Muscle layer of duodenum (tissue), 2 donors: ENCODE measurements around the gene PNCK.

Experiments used
- H3K27ac ChIP-seq: one replicate; pipeline ENCODE4 v1.7.0; 2013; ENCODE audit warnings: mild to moderate bottlenecking, low read length
- H3K27me3 ChIP-seq: one replicate; pipeline ENCODE4 v1.7.0; 2013; ENCODE audit warnings: low read depth, mild to moderate bottlenecking, control low read depth, low read length
- H3K36me3 ChIP-seq, 2 donors: one replicate each; pipeline ENCODE4 v1.7.0; 2013; ENCODE audit warnings: low read length in 2 of 2, control low read depth in 1 of 2, mild to moderate bottlenecking in 1 of 2; ENCODE audit not compliant: insufficient read depth in 2 of 2, control insufficient read depth in 1 of 2
- H3K4me1 ChIP-seq, 2 donors: one replicate each; pipeline ENCODE4 v1.7.0; 2013; ENCODE audit warnings: low read length in 2 of 2, mild to moderate bottlenecking in 2 of 2, control low read depth in 1 of 2, moderate library complexity in 1 of 2; ENCODE audit not compliant: insufficient read depth in 2 of 2, control insufficient read depth in 1 of 2
- H3K4me3 ChIP-seq, 2 donors: one replicate each; pipeline ENCODE4 v1.7.0; 2013; ENCODE audit warnings: low read length in 2 of 2, low read depth in 1 of 2, mild to moderate bottlenecking in 1 of 2
- H3K9me3 ChIP-seq, 2 donors: one replicate each; pipeline ENCODE4 v1.7.0; 2013; ENCODE audit warnings: low read length in 2 of 2, control low read depth in 1 of 2, mild to moderate bottlenecking in 1 of 2; ENCODE audit not compliant: control insufficient read depth in 1 of 2
- donor health status: healthy.

The PNCK gene

DNA sequence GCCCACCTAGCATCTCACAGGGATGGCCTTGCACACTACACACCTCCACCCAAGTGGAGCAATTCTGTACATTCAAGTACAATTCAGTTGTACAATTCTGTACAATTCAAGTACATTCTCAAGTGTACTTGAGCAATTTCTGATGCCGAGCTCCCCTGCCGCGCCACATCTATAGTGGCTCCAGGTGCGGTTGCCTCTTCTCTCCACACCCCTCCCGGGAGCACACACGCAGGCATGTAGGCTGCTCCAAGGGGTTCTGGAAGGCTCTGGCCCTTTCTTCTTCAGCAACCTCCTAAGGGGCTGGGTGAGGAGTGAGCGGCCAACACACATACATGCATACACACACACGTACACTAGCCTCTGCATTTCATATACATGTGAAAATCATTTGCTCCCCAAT is 45.5 kb downstream of the PNCK start:
- Histone ChIP-seq H3K27ac (no peak overlapping the region), H3K36me3 (no peaks in the 10 kb centered on the region), H3K4me3 (no peak overlapping the region), H3K4me1 (no peaks in the 10 kb centered on the region), H3K9me3 (no peaks in the 10 kb centered on the region), H3K27me3 (no peaks in the 10 kb centered on the region)

DNA sequence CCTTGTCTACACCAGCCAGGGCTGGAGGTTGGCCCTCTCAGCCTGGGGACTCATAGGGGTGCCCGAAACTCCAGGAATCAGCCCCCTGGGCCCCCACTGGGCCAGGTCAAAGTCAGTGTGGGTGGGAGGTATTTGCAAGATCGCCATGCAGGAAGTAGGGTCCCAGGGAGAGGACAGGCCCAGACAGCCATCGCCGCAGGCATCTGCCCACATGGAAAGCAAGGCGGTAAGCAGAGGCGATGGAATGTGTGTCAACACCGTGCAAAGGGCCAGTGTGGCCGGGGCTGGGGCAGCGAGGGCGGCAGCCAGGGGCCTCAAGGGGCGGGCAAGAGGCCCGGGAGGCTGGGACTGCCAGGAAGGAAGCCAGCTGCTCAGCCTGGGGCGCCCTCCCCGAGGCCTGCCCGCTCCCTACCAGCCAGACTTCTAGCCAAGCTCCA is 45.9 kb downstream of the PNCK start:
- Histone ChIP-seq H3K27me3 (no peaks in the 10 kb centered on the region), H3K36me3 (no peaks in the 10 kb centered on the region), H3K4me3 (no peak overlapping the region), H3K9me3 (no peaks in the 10 kb centered on the region), H3K4me1 (no peaks in the 10 kb centered on the region), H3K27ac (no peak overlapping the region)

DNA sequence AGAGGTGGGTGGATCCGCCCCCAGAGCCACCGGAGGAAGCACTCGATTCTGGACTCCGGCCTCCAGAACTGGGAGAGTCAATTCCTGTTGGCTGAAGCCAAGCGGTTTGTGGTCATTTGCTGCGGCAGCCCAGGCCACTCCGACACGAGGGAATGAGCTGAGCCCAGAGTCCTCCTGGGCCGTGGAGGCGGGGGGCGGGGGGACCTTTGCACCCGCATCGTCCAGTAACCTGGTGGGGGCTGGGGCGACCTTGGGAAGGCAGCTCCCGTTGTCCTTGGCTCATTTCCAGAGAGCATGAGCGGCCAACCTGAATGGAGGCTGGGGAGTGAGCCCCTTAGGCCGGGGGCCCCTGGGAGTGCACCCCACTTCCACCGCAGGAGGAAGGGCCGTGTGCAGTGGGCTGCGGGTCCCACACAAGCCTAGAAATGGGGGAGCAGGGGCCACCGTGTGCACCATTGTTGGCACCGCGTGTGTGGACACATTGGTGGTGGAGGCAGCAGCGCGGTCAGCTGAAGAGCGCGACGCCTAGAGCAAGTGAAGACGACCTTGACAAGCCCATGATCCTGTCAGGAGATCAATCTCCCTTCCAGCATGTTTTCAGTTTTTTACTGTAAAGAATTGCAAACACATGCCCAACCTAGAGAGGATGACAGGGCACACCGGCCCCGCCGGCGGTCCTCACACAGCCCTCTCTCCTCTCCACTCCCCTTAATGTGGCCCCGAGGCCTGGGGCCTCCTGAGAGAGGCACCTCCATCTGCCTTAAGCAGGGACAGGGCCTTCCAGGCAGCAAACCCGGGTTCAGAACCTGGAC is 46.5 kb downstream of the PNCK start:
- H3K4me3 ChIP-seq, result no peak overlapping the region
- no peaks in the 10 kb centered on the region for H3K4me1 ChIP-seq
- no peak overlapping the region for H3K27ac ChIP-seq
- H3K27me3 ChIP-seq, result no peaks in the 10 kb centered on the region
- H3K36me3 ChIP-seq, result no peaks in the 10 kb centered on the region
- H3K9me3 ChIP-seq, result no peaks in the 10 kb centered on the region

DNA sequence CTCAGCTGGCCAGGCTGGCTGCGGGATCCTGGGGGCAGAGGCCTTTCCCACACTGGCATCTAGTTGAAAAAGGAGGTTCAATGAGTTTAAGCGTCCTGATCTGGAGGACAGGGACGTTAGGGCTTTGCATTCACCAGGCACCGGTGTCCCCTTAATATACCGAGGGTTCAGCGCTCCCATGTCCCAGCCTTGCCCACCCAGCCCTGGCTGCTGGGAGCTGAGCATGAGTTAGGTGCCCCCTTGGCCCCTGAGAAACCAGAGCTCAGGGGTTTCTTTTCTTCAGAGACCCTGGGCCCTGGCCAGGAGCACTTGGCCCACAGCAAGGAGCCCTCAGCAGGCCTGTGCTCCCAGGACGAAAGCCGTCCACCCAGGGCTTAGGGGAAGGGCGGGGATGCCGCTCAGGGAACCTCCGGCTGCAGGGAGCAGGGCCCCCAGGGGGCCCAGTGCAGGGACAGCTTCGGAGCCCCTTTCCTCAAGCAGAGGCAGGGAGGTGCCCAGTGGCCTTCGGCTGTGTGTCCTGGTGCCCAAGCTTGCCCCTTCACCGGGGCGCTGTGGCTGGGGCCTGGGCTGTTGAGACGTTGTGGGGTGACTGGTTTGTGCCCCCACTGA is 47.5 kb downstream of the PNCK start:
- Histone ChIP-seq H3K4me3 (no peak overlapping the region), H3K36me3 (no peaks in the 10 kb centered on the region), H3K4me1 (no peaks in the 10 kb centered on the region), H3K27ac (no peak overlapping the region), H3K27me3 (no peaks in the 10 kb centered on the region), H3K9me3 (no peaks in the 10 kb centered on the region)

DNA sequence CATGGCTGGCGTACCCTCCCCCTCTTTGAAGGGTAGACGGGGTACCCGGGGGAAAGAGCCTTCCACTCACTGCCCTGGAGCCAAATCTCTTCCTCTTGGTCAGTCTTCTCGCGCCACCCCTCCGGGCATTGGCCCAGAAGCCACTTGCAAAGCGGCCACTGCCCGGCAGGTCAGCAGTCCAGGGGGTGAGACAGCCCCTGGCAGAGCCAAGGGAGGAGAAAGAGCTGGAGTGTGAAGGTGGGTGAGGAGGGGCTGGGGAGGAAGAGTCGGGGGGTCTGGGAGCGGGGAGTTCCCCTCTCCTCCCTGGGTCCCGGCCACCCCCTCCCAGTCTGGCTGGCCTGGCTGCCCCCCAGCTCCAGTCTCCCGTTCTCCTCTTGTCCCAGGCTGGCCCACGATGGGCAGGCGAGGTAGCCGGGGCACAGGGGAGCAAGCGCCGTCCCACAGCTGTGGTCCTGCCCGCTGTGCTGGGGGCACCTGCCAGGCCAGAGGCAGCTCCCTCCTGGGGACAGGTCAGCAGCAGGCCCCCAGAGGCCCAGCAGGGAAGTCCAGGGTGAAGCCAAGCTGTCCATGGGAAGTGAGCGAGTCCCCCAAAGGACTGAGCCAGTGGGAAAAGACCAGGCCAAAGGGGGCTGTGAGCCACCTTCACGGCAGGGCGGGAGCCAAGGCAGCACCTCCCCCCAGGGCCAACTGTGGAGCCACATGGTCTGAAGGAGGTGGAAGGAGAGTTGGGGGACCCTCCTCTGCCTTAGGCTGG is 48.2 kb downstream of the PNCK start:
- H3K9me3 ChIP-seq, result no peaks in the 10 kb centered on the region
- H3K27ac ChIP-seq, result no peak overlapping the region
- H3K27me3 ChIP-seq, result no peaks in the 10 kb centered on the region

DNA sequence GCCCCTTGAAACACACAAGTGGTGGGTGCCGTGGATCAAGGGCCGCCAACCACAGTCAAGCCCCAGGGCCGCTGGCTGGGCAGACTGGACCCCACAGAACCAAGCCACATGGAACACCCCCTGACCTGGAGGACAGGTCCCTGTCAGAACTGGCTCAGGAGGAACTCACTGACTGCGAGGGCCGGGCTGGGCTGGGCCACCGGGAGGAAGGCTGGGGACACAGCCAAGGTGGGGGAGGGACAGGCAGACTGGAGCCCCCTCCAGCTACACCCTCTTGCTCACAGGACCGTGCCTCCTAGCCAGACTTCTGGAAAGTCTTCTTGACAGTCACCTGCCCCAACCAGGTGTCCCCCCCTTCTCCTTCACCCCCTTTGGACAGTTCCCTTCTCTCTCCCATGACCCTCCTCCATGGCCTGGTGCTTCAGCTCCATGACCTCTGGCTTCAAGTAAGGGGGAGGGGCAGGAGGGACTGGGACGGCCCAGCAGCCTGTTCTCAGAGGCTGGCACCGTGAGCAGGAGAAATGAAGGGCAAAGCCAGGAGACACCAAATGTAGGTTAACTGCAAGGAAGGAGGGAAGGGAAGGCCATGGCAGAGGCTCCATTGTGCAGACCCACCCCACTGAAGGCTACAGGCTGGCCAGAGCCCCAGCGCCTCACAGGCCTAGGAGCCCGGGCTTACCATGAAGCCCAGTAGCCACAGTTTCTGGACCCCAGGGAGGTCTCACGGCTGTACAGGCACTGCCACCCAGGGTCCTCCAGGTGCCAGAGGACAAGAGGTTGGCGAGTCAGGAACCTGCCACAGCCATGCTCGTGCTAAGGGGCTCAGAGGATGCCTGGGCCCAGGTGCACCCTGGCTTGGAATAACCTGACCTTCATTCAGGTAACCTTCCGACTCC is 49.2 kb downstream of the PNCK start:
- H3K9me3 ChIP-seq, result no peaks in the 10 kb centered on the region
- H3K4me1 ChIP-seq, result no peaks in the 10 kb centered on the region
- H3K27ac ChIP-seq, result no peak overlapping the region
- no peaks in the 10 kb centered on the region for H3K27me3 ChIP-seq
- H3K36me3 ChIP-seq, result no peaks in the 10 kb centered on the region
- no peak overlapping the region for H3K4me3 ChIP-seq

More for the DNA sequence above, 48.2 kb downstream of the PNCK start:
- no peak overlapping the region for H3K4me3 ChIP-seq
- H3K36me3 ChIP-seq, result no peaks in the 10 kb centered on the region
- H3K4me1 ChIP-seq, result no peaks in the 10 kb centered on the region

DNA sequence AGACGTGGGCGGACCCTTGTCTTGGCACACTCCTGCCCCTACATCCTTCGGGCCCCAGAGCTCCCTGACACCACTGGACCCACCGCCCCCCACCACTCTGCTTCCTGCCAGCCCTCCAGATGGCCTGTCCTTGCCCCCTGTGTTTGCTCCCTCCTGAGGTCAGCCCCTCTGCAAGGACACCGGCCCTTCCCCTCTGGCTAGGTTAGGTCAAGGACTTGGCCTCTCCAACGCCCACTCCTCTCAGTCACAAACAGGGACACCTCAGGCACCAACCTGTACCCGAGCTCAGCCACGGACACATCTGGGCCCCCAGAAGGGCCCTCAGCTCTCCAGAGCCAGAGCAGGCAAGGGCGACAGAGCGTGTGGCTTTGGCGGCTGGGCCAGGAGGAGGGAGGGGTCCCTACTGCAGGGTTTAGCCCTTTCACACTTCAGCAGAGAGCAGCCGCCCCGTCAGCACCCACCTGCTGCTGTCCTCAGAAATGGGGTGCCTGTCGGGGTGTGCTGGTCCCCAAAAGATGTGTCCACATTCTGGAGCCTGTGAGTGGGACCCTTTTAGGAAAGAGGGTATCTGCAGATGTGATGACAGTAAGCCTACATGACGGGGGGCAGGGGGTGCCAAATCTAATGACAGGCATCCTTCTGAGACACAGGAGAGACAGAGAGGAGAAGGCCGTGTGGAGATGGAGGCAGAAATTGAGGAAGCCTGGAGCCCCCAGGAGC is 50.1 kb downstream of the PNCK start:
- H3K27me3 ChIP-seq, result no peaks in the 10 kb centered on the region
- H3K4me1 ChIP-seq, result no peaks in the 10 kb centered on the region
- no peak overlapping the region for H3K4me3 ChIP-seq
- H3K9me3 ChIP-seq, result no peaks in the 10 kb centered on the region
- no peak overlapping the region for H3K27ac ChIP-seq
- no peaks in the 10 kb centered on the region for H3K36me3 ChIP-seq

DNA sequence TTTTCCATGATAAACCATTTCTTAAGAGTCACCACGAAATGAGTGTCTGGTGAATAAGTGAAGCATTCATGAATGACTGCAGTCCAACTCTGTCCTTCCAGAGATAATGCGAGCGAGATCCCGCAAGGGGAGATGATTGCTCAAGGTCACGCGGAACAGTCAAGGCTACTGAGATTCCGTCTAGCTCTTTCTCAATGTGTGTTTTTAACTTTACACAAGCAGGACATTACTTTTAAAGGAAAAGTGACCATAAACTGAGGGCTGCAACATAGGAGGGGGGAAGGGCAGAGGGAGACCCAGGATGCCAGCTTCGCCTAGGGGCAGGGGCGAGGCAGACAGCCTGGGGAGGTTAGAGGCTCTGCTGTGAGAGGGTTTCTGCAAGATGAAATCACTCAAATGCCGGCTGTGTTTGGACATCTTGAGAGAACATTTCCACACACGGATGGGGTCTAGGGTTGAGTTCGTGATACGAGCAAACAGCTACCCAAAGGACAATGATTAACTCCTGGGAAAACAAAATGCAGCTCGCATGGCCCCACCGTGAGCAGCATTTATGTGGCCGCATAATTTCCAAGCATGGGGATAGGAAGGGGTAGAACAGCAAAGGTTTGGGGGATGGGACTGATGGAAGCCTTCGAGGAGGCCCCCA is 50.8 kb downstream of the PNCK start:
- no peak overlapping the region for H3K27ac ChIP-seq
- H3K4me1 ChIP-seq, result no peaks in the 10 kb centered on the region
- H3K9me3 ChIP-seq, result no peaks in the 10 kb centered on the region
- H3K4me3 ChIP-seq, result no peak overlapping the region
- H3K27me3 ChIP-seq, result no peaks in the 10 kb centered on the region
- H3K36me3 ChIP-seq, result no peaks in the 10 kb centered on the region

DNA sequence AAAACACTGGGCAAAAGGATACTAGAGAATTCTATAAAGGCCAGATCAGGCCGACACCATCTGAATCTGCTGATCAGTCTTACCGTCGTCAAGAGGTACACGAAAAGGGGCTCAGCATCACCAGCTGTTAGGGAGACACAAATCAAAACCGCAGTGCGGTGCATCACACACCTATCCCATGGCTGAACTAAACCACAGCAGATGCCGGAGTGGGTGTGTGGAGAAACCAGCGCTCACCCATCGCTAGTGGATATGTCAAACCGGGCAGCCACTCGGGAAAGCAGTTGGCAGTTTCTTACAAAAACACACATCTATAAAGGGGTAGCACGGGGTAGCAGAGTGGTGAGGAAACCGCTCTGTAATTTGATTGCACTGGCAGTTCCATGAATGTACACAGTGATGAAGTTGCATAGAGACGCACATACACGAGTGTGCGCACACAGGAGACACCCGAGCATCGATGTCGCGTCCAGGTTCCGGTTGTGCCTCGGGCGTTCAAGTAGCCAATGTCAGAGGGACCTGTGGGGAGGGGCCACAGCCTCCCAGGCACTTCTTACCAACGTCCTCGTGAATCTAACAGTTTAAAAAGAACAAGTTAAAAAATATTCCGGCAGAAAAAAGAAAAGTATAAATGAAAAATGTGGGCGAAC is 51.5 kb downstream of the PNCK start:
- Histone ChIP-seq H3K36me3 (no peaks in the 10 kb centered on the region), H3K4me1 (no peaks in the 10 kb centered on the region), H3K27me3 (no peaks in the 10 kb centered on the region), H3K4me3 (no peak overlapping the region), H3K27ac (no peak overlapping the region), H3K9me3 (no peaks in the 10 kb centered on the region)

DNA sequence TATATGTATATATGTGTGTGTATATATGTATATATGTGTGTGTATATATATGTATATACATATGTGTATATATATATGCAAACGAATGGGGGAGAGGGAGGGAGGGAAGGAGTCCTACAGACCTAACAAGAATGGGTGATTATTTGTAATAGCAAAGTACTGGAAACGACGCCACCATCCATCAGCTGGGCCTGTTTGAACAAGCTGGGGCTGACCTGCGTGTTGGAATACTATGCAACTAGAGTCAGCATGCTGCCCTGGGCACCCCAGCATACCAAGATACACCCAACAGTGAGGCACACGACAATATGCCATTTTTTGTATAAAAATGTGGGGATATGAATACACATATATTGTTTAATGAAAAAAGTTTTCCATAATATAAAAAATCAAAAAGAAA is 53.0 kb downstream of the PNCK start:
- no peak overlapping the region for H3K27ac ChIP-seq
- H3K27me3 ChIP-seq, result no peaks in the 10 kb centered on the region
- H3K4me1 ChIP-seq, result no peaks in the 10 kb centered on the region
- no peak overlapping the region for H3K4me3 ChIP-seq
- H3K9me3 ChIP-seq, result no peaks in the 10 kb centered on the region
- H3K36me3 ChIP-seq, result no peaks in the 10 kb centered on the region
